NCI-H187 (cell line): ENCODE measurements around the gene STAG2.
A peak's percentile ranks its signal among the peaks of the same experiment; 100 is the strongest.
"Not testable (repeated sequence)": the region's sequence is repeated elsewhere in the genome, so short reads cannot be mapped to it uniquely, and the experiment has no call there.

Source experiments
- DNase-seq, 2 experiments: peaks; one replicate each; lab custom pipeline; 2025; lab: John Stamatoyannopoulos, UW

STAG2 gene

GRCh38 chrX:124042042-124042441 lies 80.5 kb downstream of the STAG2 start:
- no peak for DNase-seq

- no peak for DNase-seq
Measured at GRCh38 chrX:124045109-124045508, 83.6 kb downstream of the STAG2 start.

- not testable (repeated sequence) for DNase-seq
Measured at GRCh38 chrX:124084417-124084816, 122.9 kb downstream of the STAG2 start.

GRCh38 chrX:124085063-124085462 lies 123.6 kb downstream of the STAG2 start:
- no peak for DNase-seq

GRCh38 chrX:124086411-124086810 lies 124.9 kb downstream of the STAG2 start:
- no peak for DNase-seq

GRCh38 chrX:124087000-124087746 lies 125.7 kb downstream of the STAG2 start:
- no peak for DNase-seq

- no peak for DNase-seq
Measured at GRCh38 chrX:124093222-124093621, 131.7 kb downstream of the STAG2 start.

GRCh38 chrX:124097116-124097515 lies 135.6 kb downstream of the STAG2 start:
- DNase-seq, result no peak

GRCh38 chrX:124098089-124098488 lies 136.6 kb downstream of the STAG2 start:
- peak in 1 of 2 experiments; percentile 1 for DNase-seq

GRCh38 chrX:124103966-124104365 lies 142.5 kb downstream of the STAG2 start:
- DNase-seq, result no peak

- not testable (repeated sequence) for DNase-seq
Measured at GRCh38 chrX:124104512-124104911, 143.0 kb downstream of the STAG2 start.

- DNase-seq, result no peak
Measured at GRCh38 chrX:124113621-124114600, 152.4 kb downstream of the STAG2 start.

GRCh38 chrX:124117325-124117724 lies 155.8 kb downstream of the STAG2 start:
- DNase-seq, result no peak

- DNase-seq, result no peak
Measured at GRCh38 chrX:124125471-124125870, 164.0 kb downstream of the STAG2 start.

GRCh38 chrX:124127496-124127895 lies 166.0 kb downstream of the STAG2 start:
- DNase-seq, result peak in 1 of 2 experiments; percentile 0

- not testable (repeated sequence) for DNase-seq
Measured at GRCh38 chrX:124132437-124132836, 170.9 kb downstream of the STAG2 start.

GRCh38 chrX:124145749-124146148 lies 184.2 kb downstream of the STAG2 start:
- DNase-seq, result no peak

- DNase-seq, result no peak
Measured at GRCh38 chrX:124151195-124151594, 189.7 kb downstream of the STAG2 start.
